Measurements from ENCODE around the gene MUC5B.

MUC5B gene

GRCh38 chr11:1302461-1303125 lies 79.7 kb downstream of the MUC5B start:
- DNase-seq, result no peak

- DNase-seq, result no peak
Observed at GRCh38 chr11:1303126-1303821, 80.4 kb downstream of the MUC5B start.

GRCh38 chr11:1303973-1304372 lies 81.1 kb downstream of the MUC5B start:
- no peak for DNase-seq

GRCh38 chr11:1304380-1304779 lies 81.5 kb downstream of the MUC5B start:
- no peak for DNase-seq

- DNase-seq, result no peak
Observed at GRCh38 chr11:1305063-1305495, 82.2 kb downstream of the MUC5B start.

- no peak for DNase-seq
Observed at GRCh38 chr11:1305501-1306056, 82.7 kb downstream of the MUC5B start.

- DNase-seq, result no peak
Observed at GRCh38 chr11:1306186-1307162, 83.6 kb downstream of the MUC5B start.

- DNase-seq, result no peak
Observed at GRCh38 chr11:1307163-1307870, 84.5 kb downstream of the MUC5B start.

- no peak for DNase-seq
Observed at GRCh38 chr11:1307998-1308742, 85.3 kb downstream of the MUC5B start.

GRCh38 chr11:1308743-1309497 lies 86.1 kb downstream of the MUC5B start:
- DNase-seq, result no peak

- DNase-seq, result peak; percentile 69
Observed at GRCh38 chr11:1309498-1310317, 86.8 kb downstream of the MUC5B start, which contains the start of gene TOLLIP. Gene TOLLIP, minus strand, starts transcription at chr11:1309632. Its CDS starts 134 bp downstream, at chr11:1309498.

- DNase-seq, result no peak
Observed at GRCh38 chr11:1310318-1310687, 87.4 kb downstream of the MUC5B start.

- DNase-seq, result no peak
Observed at GRCh38 chr11:1310772-1311468, 88.1 kb downstream of the MUC5B start.

All from GOT3 (cell line).